Retinal pigment epithelial cell (primary cell): ENCODE data around the gene SURF1.

Experiments
- DNase-seq: peaks from one replicate; pipeline ENCODE4 v3.0.0-alpha.2; 2010; ENCODE audit warnings: low read depth
- H3K4me3 ChIP-seq: 2 replicates; pipeline ENCODE4 v1.5.1; 2011; ENCODE audit warnings: mild to moderate bottlenecking, low read length, control low read depth, moderate library complexity
- CTCF ChIP-seq: conservative IDR thresholded peaks from 2 replicates; pipeline ENCODE4 v1.5.1; 2011; ENCODE audit warnings: low read depth, low read length, control low read depth, inconsistent platforms

The SURF1 gene

GRCh38 chr9:133353548-133353947, 2.7 kb downstream of the SURF1 start:
- TF ChIP-seq CTCF = no peak
- DNase-seq = no peak

GRCh38 chr9:133352635-133353340, 3.5 kb downstream of the SURF1 start:
- TF ChIP-seq CTCF = no peak
- H3K4me3 ChIP-seq = no peak overlapping the region
- no peak for DNase-seq

More at GRCh38 chr9:133353548-133353947, 2.7 kb downstream of the SURF1 start:
- H3K4me3 ChIP-seq = no peak overlapping the region

GRCh38 chr9:133351908-133352634, 4.2 kb downstream of the SURF1 start:
- DNase-seq = no peak
- H3K4me3 ChIP-seq = no peak overlapping the region
- peak; percentile 76 for TF ChIP-seq CTCF

- TF ChIP-seq CTCF = no peak
Observed at GRCh38 chr9:133351526-133351907, 4.8 kb downstream of the SURF1 start.

GRCh38 chr9:133349965-133350616, 6.2 kb downstream of the SURF1 start:
- no peak for TF ChIP-seq CTCF
- no peak for DNase-seq
- peak overlapping the region; percentile 100 for H3K4me3 ChIP-seq

More at GRCh38 chr9:133351526-133351907, 4.8 kb downstream of the SURF1 start:
- no peak overlapping the region for H3K4me3 ChIP-seq
- no peak for DNase-seq

GRCh38 chr9:133348718-133349573, 7.3 kb downstream of the SURF1 start:
- DNase-seq = no peak

More at GRCh38 chr9:133348718-133349573, 7.3 kb downstream of the SURF1 start:
- H3K4me3 ChIP-seq = peak overlapping the region; percentile 100
- no peak for TF ChIP-seq CTCF
